ENCODE measurements around the gene SNTB2. TPM values are rescaled to one million over a fixed set of nuclear protein-coding genes. Genes with fewer than 3 reads are reported as not detected.

Gene SNTB2
- total RNA-seq, 1 donor from 2014 or later: 25.2 TPM

- no peak for ATAC-seq
These were observed 162.6 kb downstream of the SNTB2 start for GRCh38 chr16:69349536-69349935.

DNA sequence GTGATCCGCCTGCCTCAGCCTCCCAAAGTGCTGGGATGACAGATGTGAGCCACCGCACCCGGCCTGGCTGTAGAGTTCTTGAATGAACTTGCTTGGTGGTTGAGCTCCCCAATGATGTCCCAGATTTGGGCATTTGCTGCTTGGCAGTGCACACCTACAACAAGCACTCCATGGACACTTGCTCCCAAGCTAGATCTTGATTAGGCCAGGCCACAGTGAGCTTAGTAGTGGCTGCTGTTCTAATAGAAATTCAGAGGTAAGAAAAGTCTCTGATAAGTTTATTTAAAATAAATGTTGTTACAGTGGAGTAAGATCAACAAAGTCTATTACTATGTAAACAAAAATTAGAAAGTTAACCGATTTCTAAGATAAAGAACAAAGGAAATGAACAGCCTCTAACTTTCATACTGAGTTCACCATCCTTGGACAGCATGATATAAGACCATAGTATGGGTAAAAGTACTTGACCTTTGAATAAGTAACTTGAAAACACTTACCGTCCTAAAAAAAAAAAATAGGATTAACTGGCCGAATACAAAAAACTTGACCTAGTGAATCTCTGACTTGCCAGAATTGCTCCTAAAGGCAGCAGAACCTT is 163.7 kb downstream of the SNTB2 start:
- ATAC-seq: no peak

DNA sequence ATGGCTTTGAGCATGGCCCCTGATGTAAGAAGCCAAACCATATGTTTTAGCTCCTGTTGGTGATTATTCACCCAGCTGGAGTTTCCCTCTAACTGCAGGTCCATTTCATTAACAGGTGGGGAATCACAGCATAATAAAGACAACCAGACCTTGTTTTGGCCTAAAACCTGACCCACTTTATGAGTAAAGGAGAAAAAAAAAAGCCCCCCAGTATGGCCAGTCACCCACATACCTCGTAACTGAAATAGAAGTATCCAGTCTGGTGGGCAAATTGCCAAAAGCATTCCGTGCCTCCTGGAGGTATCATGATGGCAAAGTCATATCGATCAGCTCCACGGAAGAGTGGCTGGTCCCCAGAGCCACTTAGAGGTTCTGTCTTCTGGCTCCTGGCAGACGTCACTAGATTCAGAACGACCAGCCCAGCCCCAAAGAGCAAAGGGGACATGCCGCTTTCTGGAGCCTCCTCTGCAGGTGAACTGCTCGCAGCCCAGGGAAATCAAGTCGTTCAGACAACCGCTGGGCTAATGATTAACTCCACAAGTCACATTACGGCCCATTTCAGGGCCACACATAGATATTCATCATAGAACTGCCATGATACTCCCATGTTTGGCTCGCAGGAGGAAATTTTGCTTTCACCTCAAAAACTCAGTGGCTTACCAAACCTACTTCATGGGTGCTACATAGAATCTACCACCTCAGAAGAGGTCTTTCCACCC is 164.5 kb downstream of the SNTB2 start, which contains the start of gene TMED6:
TMED6 (minus strand) TSS at position 478 of the 719 bp plus-strand sequence; CDS start at position 445, 33 bp downstream.
- ATAC-seq: no peak

Other genes starting within 250 kb of the SNTB2 start
- 72.2 TPM for gene HAS3, start 81.5 kb upstream of the SNTB2 start, total RNA-seq
- gene CHTF8, start 54.6 kb upstream of the SNTB2 start, total RNA-seq: 89.6 TPM
- gene UTP4, start 54.5 kb upstream of the SNTB2 start, total RNA-seq: 30.2 TPM
- 21.0 TPM for gene VPS4A, start 124.2 kb downstream of the SNTB2 start, total RNA-seq
- 11.3 TPM for gene PDF, start 143.4 kb downstream of the SNTB2 start, total RNA-seq
- gene COG8, start 152.4 kb downstream of the SNTB2 start, total RNA-seq: 18.4 TPM
- gene NIP7, start 152.6 kb downstream of the SNTB2 start, total RNA-seq: 29.0 TPM
- 0.52 TPM for gene TMED6, start 164.6 kb downstream of the SNTB2 start, total RNA-seq
- gene TERF2, start 198.8 kb downstream of the SNTB2 start, total RNA-seq: 19.7 TPM
- gene CYB5B, start 237.5 kb downstream of the SNTB2 start, total RNA-seq: 83.7 TPM